ENCODE data around the gene GZMM. TPM values are rescaled to one million over a fixed set of nuclear protein-coding genes. Genes with fewer than 3 reads are reported as not detected.
A peak's percentile ranks its signal among the peaks of the same experiment; 100 is the strongest.

Gene GZMM
- total and polyA plus RNA-seq, 3 experiments from 2014 or later: 48.8 to 327 (median 50.5) TPM

- POLR2A ChIA-PET: interaction anchor here (0.8 kb wide), 1 partner anchor 70 kb away, joined by 3 read pairs; no protein-coding TSS in a partner anchor
Observed at GRCh38 chr19:590396-590745, 46.5 kb downstream of the GZMM start.

GRCh38 chr19:590750-591098 is 46.9 kb downstream of the GZMM start:
- ChIA-PET CTCF (no interaction called here), POLR2A (no interaction called here)
- Histone ChIP-seq H3K4me3 (ENCODE audit: low read length) (no peak overlapping the region), H3K4me1 (ENCODE audit: insufficient read depth, low read length) (peaks cover 16% of the 10 kb centered on the region), H3K9me3 (ENCODE audit: low read length) (no peaks in the 10 kb centered on the region), H3K27me3 (ENCODE audit: insufficient read depth, low read length, poor library complexity, severe bottlenecking) (peaks cover 20% of the 10 kb centered on the region), H3K27ac (ENCODE audit: low read depth, low read length) (no peak overlapping the region), H3K36me3 (ENCODE audit: insufficient read depth, low read length) (no peaks in the 10 kb centered on the region)
- Mint-ChIP-seq H3K4me3 (peak overlapping the region in 1 of 7 donors; percentile 59), H3K9me3 (no peaks in the 10 kb centered on the region), H3K27me3 (peaks cover 12 to 29% of the 10 kb centered on the region in 2 donors), H3K27ac (no peak overlapping the region), H3K4me1 (peaks cover 4 to 17% (median 5%) of the 10 kb centered on the region in 3 donors), H3K36me3 (no peaks in the 10 kb centered on the region)
- no peak for DNase-seq

More at GRCh38 chr19:590396-590745, 46.5 kb downstream of the GZMM start:
- peak in 2 of 5 donors; percentile 13 to 39 for DNase-seq
- H3K36me3 ChIP-seq (ENCODE audit: insufficient read depth, low read length): no peaks in the 10 kb centered on the region
- H3K27me3 ChIP-seq (ENCODE audit: insufficient read depth, low read length, poor library complexity, severe bottlenecking): peaks cover 20% of the 10 kb centered on the region
- Mint-ChIP-seq H3K9me3 (no peaks in the 10 kb centered on the region), H3K4me1 (peaks cover 4 to 17% (median 5%) of the 10 kb centered on the region in 3 donors), H3K4me3 (peak overlapping the region in 2 of 7 donors; percentile 44 to 47), H3K36me3 (no peaks in the 10 kb centered on the region), H3K27ac (no peak overlapping the region), H3K27me3 (peaks cover 12 to 29% of the 10 kb centered on the region in 2 donors)
- no peak overlapping the region for H3K27ac ChIP-seq (ENCODE audit: low read depth, low read length)
- CTCF ChIA-PET: no interaction called here
- no peak overlapping the region for H3K4me3 ChIP-seq (ENCODE audit: low read length)
- H3K9me3 ChIP-seq (ENCODE audit: low read length): no peaks in the 10 kb centered on the region
- H3K4me1 ChIP-seq (ENCODE audit: insufficient read depth, low read length): peaks cover 16% of the 10 kb centered on the region

- peaks cover 10 to 28% of the 10 kb centered on the region in 2 donors for H3K27me3 Mint-ChIP-seq
- no peaks in the 10 kb centered on the region for H3K36me3 ChIP-seq (ENCODE audit: insufficient read depth, low read length)
- ChIA-PET CTCF (no interaction called here), POLR2A (no interaction called here)
- no peaks in the 10 kb centered on the region for H3K36me3 Mint-ChIP-seq
- H3K4me1 Mint-ChIP-seq: peaks cover 4 to 17% (median 5%) of the 10 kb centered on the region in 3 donors
- peaks cover 16% of the 10 kb centered on the region for H3K4me1 ChIP-seq (ENCODE audit: insufficient read depth, low read length)
- H3K27ac Mint-ChIP-seq: no peak overlapping the region
- H3K9me3 ChIP-seq (ENCODE audit: low read length): no peaks in the 10 kb centered on the region
- no peak for DNase-seq
- H3K27ac ChIP-seq (ENCODE audit: low read depth, low read length): no peak overlapping the region
- H3K4me3 ChIP-seq (ENCODE audit: low read length): no peak overlapping the region
- H3K9me3 Mint-ChIP-seq: no peaks in the 10 kb centered on the region
- H3K4me3 Mint-ChIP-seq: peak overlapping the region in 5 of 7 donors; percentile 24 to 66 (median 33)
- H3K27me3 ChIP-seq (ENCODE audit: insufficient read depth, low read length, poor library complexity, severe bottlenecking): peaks cover 20% of the 10 kb centered on the region
Observed at GRCh38 chr19:591099-591958, 47.5 kb downstream of the GZMM start.

GRCh38 chr19:592101-592500 is 48.2 kb downstream of the GZMM start:
- Mint-ChIP-seq H3K4me3 (no peak overlapping the region), H3K9me3 (no peaks in the 10 kb centered on the region), H3K36me3 (no peaks in the 10 kb centered on the region), H3K4me1 (peaks cover 4 to 17% (median 5%) of the 10 kb centered on the region in 3 donors), H3K27me3 (peaks cover 10 to 25% of the 10 kb centered on the region in 2 donors), H3K27ac (no peak overlapping the region)
- Histone ChIP-seq H3K4me1 (ENCODE audit: insufficient read depth, low read length) (peaks cover 16% of the 10 kb centered on the region), H3K9me3 (ENCODE audit: low read length) (no peaks in the 10 kb centered on the region), H3K27me3 (ENCODE audit: insufficient read depth, low read length, poor library complexity, severe bottlenecking) (peaks cover 18% of the 10 kb centered on the region), H3K4me3 (ENCODE audit: low read length) (no peak overlapping the region), H3K36me3 (ENCODE audit: insufficient read depth, low read length) (no peaks in the 10 kb centered on the region), H3K27ac (ENCODE audit: low read depth, low read length) (no peak overlapping the region)
- POLR2A ChIA-PET: no interaction called here
- CTCF ChIA-PET: no interaction called here
- DNase-seq: no peak

GRCh38 chr19:593055-593454 is 49.2 kb downstream of the GZMM start:
- H3K4me3 Mint-ChIP-seq: peak overlapping the region in 2 of 7 donors; percentile 35 to 36
- Histone ChIP-seq H3K27me3 (ENCODE audit: insufficient read depth, low read length, poor library complexity, severe bottlenecking) (peaks cover 18% of the 10 kb centered on the region), H3K4me1 (ENCODE audit: insufficient read depth, low read length) (peaks cover 14% of the 10 kb centered on the region), H3K27ac (ENCODE audit: low read depth, low read length) (no peak overlapping the region), H3K4me3 (ENCODE audit: low read length) (no peak overlapping the region), H3K36me3 (ENCODE audit: insufficient read depth, low read length) (no peaks in the 10 kb centered on the region), H3K9me3 (ENCODE audit: low read length) (no peaks in the 10 kb centered on the region)
- POLR2A ChIA-PET: no interaction called here
- H3K9me3 Mint-ChIP-seq: no peaks in the 10 kb centered on the region
- CTCF ChIA-PET: no interaction called here
- DNase-seq: no peak
- no peak overlapping the region for H3K27ac Mint-ChIP-seq
- peaks cover 9 to 23% of the 10 kb centered on the region in 2 donors for H3K27me3 Mint-ChIP-seq
- no peaks in the 10 kb centered on the region for H3K36me3 Mint-ChIP-seq
- peaks cover 1 to 14% (median 4%) of the 10 kb centered on the region in 3 donors for H3K4me1 Mint-ChIP-seq

- Mint-ChIP-seq H3K4me1 (peaks cover 0 to 11% (median 2%) of the 10 kb centered on the region in 3 donors), H3K9me3 (no peaks in the 10 kb centered on the region), H3K27me3 (peaks cover 6 to 20% of the 10 kb centered on the region in 2 donors), H3K4me3 (peak overlapping the region in 1 of 7 donors; percentile 35), H3K27ac (no peak overlapping the region), H3K36me3 (no peaks in the 10 kb centered on the region)
- DNase-seq: no peak
- ChIA-PET POLR2A (no interaction called here), CTCF (interaction anchor here (1.2 kb wide), 1 partner anchor 83 kb away, joined by 3 read pairs; no protein-coding TSS in a partner anchor)
- H3K9me3 ChIP-seq (ENCODE audit: low read length): no peaks in the 10 kb centered on the region
- H3K27me3 ChIP-seq (ENCODE audit: insufficient read depth, low read length, poor library complexity, severe bottlenecking): peaks cover 16% of the 10 kb centered on the region
- H3K4me1 ChIP-seq (ENCODE audit: insufficient read depth, low read length): peaks cover 10% of the 10 kb centered on the region
- H3K27ac ChIP-seq (ENCODE audit: low read depth, low read length): no peak overlapping the region
- no peaks in the 10 kb centered on the region for H3K36me3 ChIP-seq (ENCODE audit: insufficient read depth, low read length)
- no peak overlapping the region for H3K4me3 ChIP-seq (ENCODE audit: low read length)
Observed at GRCh38 chr19:593505-593904, 49.7 kb downstream of the GZMM start.

- no peak for DNase-seq
- Histone ChIP-seq H3K4me1 (ENCODE audit: insufficient read depth, low read length) (peaks cover under 1% of the 10 kb centered on the region), H3K27ac (ENCODE audit: low read depth, low read length) (no peak overlapping the region), H3K4me3 (ENCODE audit: low read length) (no peak overlapping the region), H3K36me3 (ENCODE audit: insufficient read depth, low read length) (no peaks in the 10 kb centered on the region), H3K9me3 (ENCODE audit: low read length) (no peaks in the 10 kb centered on the region), H3K27me3 (ENCODE audit: insufficient read depth, low read length, poor library complexity, severe bottlenecking) (peaks cover 8% of the 10 kb centered on the region)
- Mint-ChIP-seq H3K36me3 (no peaks in the 10 kb centered on the region), H3K27me3 (peaks cover 6 to 17% of the 10 kb centered on the region in 2 donors), H3K9me3 (no peaks in the 10 kb centered on the region), H3K4me1 (peaks cover 0 to 4% (median 0%) of the 10 kb centered on the region in 3 donors), H3K27ac (no peak overlapping the region), H3K4me3 (no peak overlapping the region)
- ChIA-PET CTCF (interaction anchor here (1.2 kb wide), 1 partner anchor 84 kb away, joined by 3 read pairs; no protein-coding TSS in a partner anchor), POLR2A (no interaction called here)
Observed at GRCh38 chr19:594265-594870, 50.5 kb downstream of the GZMM start.

Data from CD8-positive, alpha-beta memory T cell (primary cell).